ENCODE data around the gene C6orf47. TPM values are rescaled to one million over a fixed set of nuclear protein-coding genes. Genes with fewer than 3 reads are reported as not detected.

The C6orf47 gene
- polyA plus RNA-seq, 1 donor from 2014 or later, result 17.2 TPM

GRCh38 chr6:31609519-31610406 lies 50.8 kb downstream of the C6orf47 start:
- no peak for TF ChIP-seq TAF1 (IDR thresholded peaks at IDR 0.05; ENCODE audit: low read depth)
- no peak for TF ChIP-seq MXI1 (conservative IDR thresholded peaks at IDR 0.05; ENCODE audit: poor library complexity, severe bottlenecking)
- TF ChIP-seq EP300 (conservative IDR thresholded peaks at IDR 0.05; ENCODE audit: poor library complexity, severe bottlenecking), result no peak
- no peak for TF ChIP-seq SMC3 (conservative IDR thresholded peaks at IDR 0.05; ENCODE audit: poor library complexity)
- no peak for TF ChIP-seq RAD21 (conservative IDR thresholded peaks at IDR 0.05)
- no peak for TF ChIP-seq REST (IDR thresholded peaks at IDR 0.05; ENCODE audit: borderline replicate concordance)
- TF ChIP-seq EZH2 (IDR thresholded peaks at IDR 0.05; ENCODE audit: borderline replicate concordance, insufficient read depth, low read length, poor library complexity, severe bottlenecking), result no peak
- no peak for TF ChIP-seq POLR2AphosphoS5 (IDR thresholded peaks at IDR 0.05)
- no peak for TF ChIP-seq CTCF (IDR thresholded peaks at IDR 0.05; ENCODE audit: poor library complexity, severe bottlenecking)
- no peak overlapping the region for H3K9ac ChIP-seq (ENCODE audit: low read length)

More at GRCh38 chr6:31609519-31610406, 50.8 kb downstream of the C6orf47 start:
- Histone ChIP-seq H3K4me3 (ENCODE audit: low read length) (no peak overlapping the region), H3K79me2 (replicated peaks; ENCODE audit: insufficient read depth, low read length) (no peaks in the 10 kb centered on the region), H3K4me2 (ENCODE audit: low read length) (no peak overlapping the region), H3K9me2 (ENCODE audit: insufficient read depth, low read length) (no peaks in the 10 kb centered on the region), H3K27me3 (ENCODE audit: insufficient read depth, low read depth, low read length) (no peaks in the 10 kb centered on the region), H3K9me3 (ENCODE audit: low read length) (no peaks in the 10 kb centered on the region), H3K27ac (ENCODE audit: low read length) (no peak overlapping the region), H3K36me3 (ENCODE audit: insufficient read depth, low read length) (no peaks in the 10 kb centered on the region), H4K20me1 (ENCODE audit: insufficient read depth) (no peaks in the 10 kb centered on the region), H3F3A (ENCODE audit: insufficient read depth, low read length, poor library complexity, severe bottlenecking) (no peaks in the 10 kb centered on the region), H2AFZ (ENCODE audit: low read depth, low read length) (no peak overlapping the region)

Small RNA genes within 50 kb of the gene (small RNA-seq; reads per million reads assigned to genes)
- gene MIR4646 (0 to 0.03 (median 0) reads per million in 3 experiments), gene MIR6832 (20.4 to 86.2 (median 76.3) reads per million in 3 experiments), gene RF00019 (0 to 1.2 (median 0) reads per million in 3 experiments), gene SNORA38 (216 to 884 (median 224) reads per million in 3 experiments), gene UQCRHP1 (0 reads per million in 3 experiments)

Other genes with a start within 250 kb of the C6orf47 start
- 0.14 TPM in 1 of 2 replicates, not detected in the other for gene MICB, start 162.6 kb downstream of the C6orf47 start, polyA plus RNA-seq
- gene MCCD1, start 131.8 kb downstream of the C6orf47 start, polyA plus RNA-seq, result not detected in 2 replicates
- 313 and 371 TPM in 2 replicates for gene DDX39B, start 118.8 kb downstream of the C6orf47 start, polyA plus RNA-seq
- 56.7 and 76.7 TPM in 2 replicates for gene ATP6V1G2, start 114.2 kb downstream of the C6orf47 start, polyA plus RNA-seq
- 88.7 and 92.8 TPM in 2 replicates for gene NFKBIL1, start 113.2 kb downstream of the C6orf47 start, polyA plus RNA-seq
- 0.56 TPM in 1 of 2 replicates, not detected in the other for gene LTA, start 88.5 kb downstream of the C6orf47 start, polyA plus RNA-seq
- gene TNF, start 85.2 kb downstream of the C6orf47 start, polyA plus RNA-seq, result not detected in 2 replicates
- not detected in 2 replicates for gene LTB, start 78.4 kb downstream of the C6orf47 start, polyA plus RNA-seq
- gene LST1, start 74.5 kb downstream of the C6orf47 start, polyA plus RNA-seq, result not detected in 2 replicates
- gene NCR3, start 67.8 kb downstream of the C6orf47 start, polyA plus RNA-seq, result not detected in 2 replicates
- gene AIF1, start 45.5 kb downstream of the C6orf47 start, polyA plus RNA-seq, result not detected in 2 replicates
- gene PRRC2A, start 40.1 kb downstream of the C6orf47 start, polyA plus RNA-seq, result 39.9 and 51.0 TPM in 2 replicates
- 203 and 204 TPM in 2 replicates for gene BAG6, start 8.1 kb downstream of the C6orf47 start, polyA plus RNA-seq
- 1.3 and 4.4 TPM in 2 replicates for gene APOM, start 4.9 kb downstream of the C6orf47 start, polyA plus RNA-seq
- 18.4 and 21.9 TPM in 2 replicates for gene GPANK1, start 4.2 kb upstream of the C6orf47 start, polyA plus RNA-seq
- 130 and 135 TPM in 2 replicates for gene CSNK2B, start 5.3 kb upstream of the C6orf47 start, polyA plus RNA-seq
- gene LY6G5B, start 9.2 kb upstream of the C6orf47 start, polyA plus RNA-seq, result 4.0 and 7.7 TPM in 2 replicates
- 13.4 and 26.6 TPM in 2 replicates for gene LY6G5C, start 20.3 kb upstream of the C6orf47 start, polyA plus RNA-seq
- 130 and 154 TPM in 2 replicates for gene ABHD16A, start 42.5 kb upstream of the C6orf47 start, polyA plus RNA-seq
- not detected in 2 replicates for gene LY6G6F, start 46.1 kb upstream of the C6orf47 start, polyA plus RNA-seq
- gene LY6G6D, start 54.6 kb upstream of the C6orf47 start, polyA plus RNA-seq, result not detected in 2 replicates
- 0.78 and 0.88 TPM in 2 replicates for gene LY6G6C, start 61.0 kb upstream of the C6orf47 start, polyA plus RNA-seq
- not detected in 2 replicates for gene MPIG6B, start 62.6 kb upstream of the C6orf47 start, polyA plus RNA-seq
- 386 and 410 TPM in 2 replicates for gene DDAH2, start 68.5 kb upstream of the C6orf47 start, polyA plus RNA-seq
- 5.5 and 5.7 TPM in 2 replicates for gene CLIC1, start 75.8 kb upstream of the C6orf47 start, polyA plus RNA-seq
- 5.1 and 7.8 TPM in 2 replicates for gene MSH5, start 79.2 kb upstream of the C6orf47 start, polyA plus RNA-seq
- gene SAPCD1, start 101.9 kb upstream of the C6orf47 start, polyA plus RNA-seq, result 1.3 TPM in 1 of 2 replicates, not detected in the other
- gene VWA7, start 116.5 kb upstream of the C6orf47 start, polyA plus RNA-seq, result 5.3 and 5.7 TPM in 2 replicates
- gene VARS1, start 135.0 kb upstream of the C6orf47 start, polyA plus RNA-seq, result 40.9 and 49.4 TPM in 2 replicates
- gene LSM2, start 146.2 kb upstream of the C6orf47 start, polyA plus RNA-seq, result 68.5 and 87.6 TPM in 2 replicates
- gene HSPA1L, start 154.5 kb upstream of the C6orf47 start, polyA plus RNA-seq, result 1.6 and 2.6 TPM in 2 replicates
- gene HSPA1A, start 154.8 kb upstream of the C6orf47 start, polyA plus RNA-seq, result 50.9 and 54.5 TPM in 2 replicates
- gene HSPA1B, start 167.0 kb upstream of the C6orf47 start, polyA plus RNA-seq, result 120 and 128 TPM in 2 replicates
- gene NEU1, start 202.0 kb upstream of the C6orf47 start, polyA plus RNA-seq, result 40.9 and 47.0 TPM in 2 replicates
- gene SLC44A4, start 218.2 kb upstream of the C6orf47 start, polyA plus RNA-seq, result 0.09 and 0.46 TPM in 2 replicates
- 102 and 121 TPM in 2 replicates for gene EHMT2, start 236.9 kb upstream of the C6orf47 start, polyA plus RNA-seq
- gene ZBTB12, start 241.3 kb upstream of the C6orf47 start, polyA plus RNA-seq, result 19.2 and 21.4 TPM in 2 replicates

Data from neural cell (in vitro differentiated cells).